H1 (cell line): ENCODE measurements around the gene ANXA2. TPM values are rescaled to one million over a fixed set of nuclear protein-coding genes. Genes with fewer than 3 reads are reported as not detected.

Experiments used
- CTCF ChIA-PET: fragments of 300-600 bp; sonication (Branson Sonifier 250); formaldehyde crosslinking; loops from one replicate; lab custom pipeline; 2021; ENCODE audit not compliant: partially characterized antibody; lab: Charles Lee
- POLR2A ChIA-PET: fragments of 300-600 bp; sonication (Branson Sonifier 250); formaldehyde crosslinking; loops from one replicate; lab custom pipeline; 2021; ENCODE audit warnings: inconsistent platforms; ENCODE audit not compliant: partially characterized antibody; lab: Charles Lee
- DNase-seq, 2 experiments: peaks; one replicate each; pipeline versions ENCODE4 v3.0.0 to v3.0.0-alpha.2; 2010 to 2022; ENCODE audit warnings: low spot score in 2 of 2, low read depth in 1 of 2, mixed read lengths in 1 of 2
- FAIRE-seq: peaks from 2 replicates; lab custom pipeline; 2011; peaks lifted over from hg19 to GRCh38; lab: Jason Lieb, UNC
- H2AFZ ChIP-seq: 2 replicates; pipeline ENCODE4 v1.8.1; 2012; ENCODE audit warnings: low read length, inconsistent platforms
- H2AK5ac ChIP-seq: 2 replicates; pipeline ENCODE4 v1.6.1; 2013; ENCODE audit warnings: low read depth, low read length
- H2BK120ac ChIP-seq: replicated peaks from 2 replicates; pipeline ENCODE3; 2013; ENCODE audit warnings: low read depth, low read length, inconsistent platforms
- H2BK12ac ChIP-seq: 2 replicates; pipeline ENCODE4 v1.6.1; 2013; ENCODE audit warnings: low read depth, low read length
- H2BK15ac ChIP-seq: 2 replicates; pipeline ENCODE4 v1.6.1; 2013; ENCODE audit warnings: low read length
- H2BK20ac ChIP-seq: 2 replicates; pipeline ENCODE4 v1.6.1; 2013; ENCODE audit warnings: low read length
- H2BK5ac ChIP-seq: 2 replicates; pipeline ENCODE4 v1.6.1; 2013; ENCODE audit warnings: low read depth, low read length
- H3K14ac ChIP-seq: 2 replicates; pipeline ENCODE4 v1.6.1; 2013; ENCODE audit warnings: inconsistent platforms; ENCODE audit not compliant: insufficient read length
- H3K18ac ChIP-seq: 2 replicates; pipeline ENCODE4 v1.6.1; 2013; ENCODE audit warnings: low read length; ENCODE audit errors: extremely low read depth
- H3K23ac ChIP-seq: 2 replicates; pipeline ENCODE4 v1.6.1; 2013; ENCODE audit warnings: inconsistent platforms; ENCODE audit not compliant: insufficient read length
- H3K23me2 ChIP-seq: 2 replicates; pipeline ENCODE4 v1.6.1; 2013; ENCODE audit warnings: low read depth, low read length
- H3K27ac ChIP-seq: 2 replicates; pipeline ENCODE4 v1.6.1; 2011; ENCODE audit warnings: low read depth, low read length, inconsistent platforms
- H3K27me3 ChIP-seq, 4 experiments: replicated peaks in 1 of 4; 1 replicate in 1 of 4; 2 replicates in 3 of 4; pipeline versions ENCODE4 v1.6.1 to v1.8.1; 2011 to 2013; ENCODE audit warnings: low read length in 3 of 4, mild to moderate bottlenecking in 3 of 4, inconsistent platforms in 2 of 4, mixed read lengths in 2 of 4, moderate library complexity in 1 of 4; ENCODE audit not compliant: control insufficient read depth in 3 of 4, insufficient read depth in 3 of 4; ENCODE audit errors: extremely low read depth in 1 of 4
- H3K36me3 ChIP-seq, 4 experiments: 2 replicates each; pipeline versions ENCODE4 v1.6.1 to v1.8.1; 2011 to 2013; ENCODE audit warnings: mild to moderate bottlenecking in 4 of 4, low read length in 3 of 4, moderate library complexity in 2 of 4, control low read depth in 1 of 4, inconsistent platforms in 1 of 4; ENCODE audit not compliant: insufficient read depth in 4 of 4, control insufficient read depth in 2 of 4
- H3K4ac ChIP-seq: replicated peaks from 2 replicates; pipeline ENCODE3; 2013; ENCODE audit warnings: low read length, low read depth, mixed read lengths, inconsistent platforms; ENCODE audit not compliant: insufficient read length
- H3K4me1 ChIP-seq, 4 experiments: replicated peaks in 1 of 4; 1 replicate in 1 of 4; 2 replicates in 3 of 4; pipeline versions ENCODE4 v1.6.1 to v1.8.1; 2011 to 2013; ENCODE audit warnings: low read length in 3 of 4, inconsistent platforms in 2 of 4, mixed read lengths in 1 of 4; ENCODE audit not compliant: insufficient read depth in 4 of 4, control insufficient read depth in 3 of 4
- H3K4me2 ChIP-seq, 2 experiments: 2 replicates each; pipeline versions ENCODE4 v1.6.1 to v1.8.1; 2011 to 2013; ENCODE audit warnings: low read depth in 2 of 2, low read length in 2 of 2, control low read depth in 1 of 2, inconsistent platforms in 1 of 2, mild to moderate bottlenecking in 1 of 2; ENCODE audit not compliant: insufficient read depth in 1 of 2
- H3K4me3 ChIP-seq, 4 experiments: fragments of 200-600, 300-600 bp in 1 of 4; sonication (generic), shearing (Covaris generic), sonication (Bioruptor Twin) in 1 of 4; 2 replicates each; pipeline versions ENCODE4 v1.5.1 to v1.8.1; 2011 to 2016; ENCODE audit warnings: low read length in 4 of 4, low read depth in 3 of 4, control low read depth in 2 of 4, inconsistent platforms in 2 of 4, mild to moderate bottlenecking in 2 of 4, mixed read lengths in 1 of 4, moderate library complexity in 1 of 4; ENCODE audit not compliant: insufficient read depth in 2 of 4; ENCODE audit errors: extremely low read depth in 1 of 4
- H3K56ac ChIP-seq: replicated peaks from 2 replicates; pipeline ENCODE3; 2013; ENCODE audit warnings: low read depth, mild to moderate bottlenecking, mixed read lengths, low read length, inconsistent platforms; ENCODE audit not compliant: insufficient read length
- H3K79me1 ChIP-seq: 2 replicates; pipeline ENCODE4 v1.6.1; 2013; ENCODE audit warnings: low read depth, low read length, control low read depth
- H3K79me2 ChIP-seq, 2 experiments: 2 replicates each; pipeline versions ENCODE4 v1.6.1 to v1.8.1; 2012 to 2013; ENCODE audit warnings: low read length in 2 of 2, mild to moderate bottlenecking in 2 of 2, inconsistent platforms in 1 of 2; ENCODE audit not compliant: insufficient read depth in 2 of 2, control insufficient read depth in 1 of 2
- H3K9ac ChIP-seq, 4 experiments: replicated peaks in 1 of 4; 1 replicate in 1 of 4; 2 replicates in 3 of 4; pipeline versions ENCODE4 v1.6.1 to v1.8.1; 2011 to 2013; ENCODE audit warnings: low read depth in 3 of 4, low read length in 3 of 4, control low read depth in 2 of 4, mild to moderate bottlenecking in 2 of 4, moderate library complexity in 2 of 4, inconsistent platforms in 1 of 4; ENCODE audit errors: extremely low read depth in 1 of 4
- H3K9me3 ChIP-seq, 2 experiments: 2 replicates each; pipeline versions ENCODE4 v1.6.1 to v1.8.1; 2012 to 2013; ENCODE audit warnings: mild to moderate bottlenecking in 2 of 2, moderate library complexity in 2 of 2, control low read depth in 1 of 2, inconsistent platforms in 1 of 2, low read depth in 1 of 2, low read length in 1 of 2, mixed read lengths in 1 of 2; ENCODE audit not compliant: insufficient read depth in 2 of 2
- H4K20me1 ChIP-seq, 2 experiments: replicated peaks in 1 of 2; 2 replicates each; pipeline versions ENCODE3 to v1.8.1; 2011 to 2013; ENCODE audit warnings: inconsistent platforms in 2 of 2, low read length in 2 of 2, mild to moderate bottlenecking in 1 of 2; ENCODE audit not compliant: insufficient read depth in 2 of 2, control insufficient read depth in 1 of 2
- H4K5ac ChIP-seq: 2 replicates; pipeline ENCODE4 v1.6.1; 2013; ENCODE audit warnings: low read length, low read depth, mixed read lengths, inconsistent platforms; ENCODE audit not compliant: insufficient read length
- H4K8ac ChIP-seq: 2 replicates; pipeline ENCODE4 v1.8.0; 2013; ENCODE audit warnings: mild to moderate bottlenecking, moderate library complexity, low read length, inconsistent platforms; ENCODE audit not compliant: insufficient read depth; ENCODE audit errors: extremely low read depth
- H4K91ac ChIP-seq: replicated peaks from 2 replicates; pipeline ENCODE3; 2013; ENCODE audit warnings: low read length, mixed read lengths, inconsistent platforms; ENCODE audit not compliant: insufficient read length
- ASH2L ChIP-seq: fragments of 200-600, 300-600 bp; sonication (generic); IDR thresholded peaks from one replicate; pipeline ENCODE4 v1.7.1; 2017; ENCODE audit warnings: low read length
- CBX8 ChIP-seq: fragments of 300-800, 300-1000 bp; sonication (generic); IDR thresholded peaks from 2 replicates; pipeline ENCODE4 v1.7.1; 2016; ENCODE audit warnings: low read depth, low read length, borderline replicate concordance
- CEBPB ChIP-seq: IDR thresholded peaks from 2 replicates; pipeline ENCODE4 v1.6.1; 2012; ENCODE audit warnings: low read depth, low read length
- CREB1 ChIP-seq: IDR thresholded peaks from 2 replicates; pipeline ENCODE4 v1.6.1; 2012; ENCODE audit warnings: inconsistent platforms
- CTBP2 ChIP-seq: IDR thresholded peaks from 2 replicates; pipeline ENCODE4 v1.7.0; 2011; ENCODE audit warnings: borderline replicate concordance, mild to moderate bottlenecking, moderate library complexity, mixed read lengths, low read length; ENCODE audit not compliant: insufficient read depth, insufficient read length
- EP300 ChIP-seq, 2 experiments: IDR thresholded peaks; 1 replicate in 1 of 2; 2 replicates in 1 of 2; pipeline ENCODE4 v1.6.1; 2011 to 2012; ENCODE audit warnings: low read depth in 2 of 2, low read length in 2 of 2, mild to moderate bottlenecking in 2 of 2, borderline replicate concordance in 1 of 2, inconsistent platforms in 1 of 2, moderate library complexity in 1 of 2
- HDAC2 ChIP-seq, 2 experiments: fragments of 300-600 bp in 1 of 2; sonication (generic) in 1 of 2; IDR thresholded peaks; 2 replicates each; pipeline ENCODE4 v1.6.1; 2011 to 2012; ENCODE audit warnings: low read depth in 2 of 2, low read length in 2 of 2, mild to moderate bottlenecking in 2 of 2, moderate library complexity in 2 of 2, borderline replicate concordance in 1 of 2, inconsistent platforms in 1 of 2
- KDM1A ChIP-seq: fragments of 200-600, 300-600 bp; sonication (generic); IDR thresholded peaks from 2 replicates; pipeline ENCODE4 v1.7.1; 2016; ENCODE audit warnings: mild to moderate bottlenecking, low read length, borderline replicate concordance
- NANOG ChIP-seq: IDR thresholded peaks from 2 replicates; pipeline ENCODE4 v1.6.1; 2011; ENCODE audit warnings: low read length, low read depth, mild to moderate bottlenecking, inconsistent platforms; ENCODE audit not compliant: insufficient read depth, poor library complexity, severe bottlenecking
- RXRA ChIP-seq: IDR thresholded peaks from 2 replicates; pipeline ENCODE4 v1.6.1; 2011; ENCODE audit warnings: low read depth, mild to moderate bottlenecking, low read length, moderate library complexity; ENCODE audit not compliant: insufficient read depth
- TAF7 ChIP-seq: optimal IDR thresholded peaks from 2 replicates; pipeline ENCODE3; 2011; ENCODE audit warnings: low read depth, mild to moderate bottlenecking, inconsistent platforms, low read length, moderate library complexity, borderline replicate concordance
- TBP ChIP-seq: IDR thresholded peaks from 2 replicates; pipeline ENCODE4 v1.6.1; 2011; ENCODE audit warnings: low read depth, low read length, improper control_type of control experiment
- TCF12 ChIP-seq: IDR thresholded peaks from 2 replicates; pipeline ENCODE4 v1.6.1; 2011; ENCODE audit warnings: low read depth, mild to moderate bottlenecking, low read length
- YY1 ChIP-seq: IDR thresholded peaks from 2 replicates; pipeline ENCODE4 v1.6.1; 2011; ENCODE audit warnings: low read depth, mild to moderate bottlenecking, low read length
- WGBS, 2 experiments: shearing (Covaris generic) in 1 of 2; methylation state at CpG; one replicate each; pipeline versions ENCODE4 v1.1.6 to v1.1.7; 2013 to 2015; ENCODE audit warnings: low lambda C conversion rate in 2 of 2, mixed read lengths in 2 of 2, inconsistent platforms in 1 of 2, low coverage in 1 of 2, missing lambda C conversion rate in 1 of 2; ENCODE audit not compliant: insufficient replicate concordance in 2 of 2, insufficient coverage in 1 of 2, insufficient read length in 1 of 2; ENCODE audit errors: extremely low coverage in 1 of 2, missing lambda C conversion rate in 1 of 2; 5-methylcytosine and 5-hydroxymethylcytosine counted together
- polyA plus RNA-seq, 7 experiments: library from polyadenylated mRNA; depleted of rRNA in 3 of 7; stranded (reverse) in 5 of 7; unstranded in 2 of 7; fragments of >200 nt in 5 of 7; fragments of 200-250 nt in 2 of 7; gene quantifications; 1 replicate in 5 of 7; 2 replicates in 1 of 7; 4 replicates in 1 of 7; pipeline versions ENCODE4 v1.2.1 to v1.2.3, GENCODE V29; 2011 to 2013; ENCODE audit warnings: missing spikeins in 2 of 7, mixed read lengths in 2 of 7
- total RNA-seq: library from RNA; stranded (reverse); fragmentation: NEBNext Ultra II Directional; extraction: Animal tissue kit (Norgen Biotek cat#: 25700); gene quantifications from 2 replicates; pipeline ENCODE4 v1.2.1, GENCODE V29; 2021

ANXA2 gene
- total and polyA plus RNA-seq, 2 of the 8 experiments (the other 6 are each of a cell fraction or from before 2014, with no cell fraction given), result 178 to 217 TPM

DNA sequence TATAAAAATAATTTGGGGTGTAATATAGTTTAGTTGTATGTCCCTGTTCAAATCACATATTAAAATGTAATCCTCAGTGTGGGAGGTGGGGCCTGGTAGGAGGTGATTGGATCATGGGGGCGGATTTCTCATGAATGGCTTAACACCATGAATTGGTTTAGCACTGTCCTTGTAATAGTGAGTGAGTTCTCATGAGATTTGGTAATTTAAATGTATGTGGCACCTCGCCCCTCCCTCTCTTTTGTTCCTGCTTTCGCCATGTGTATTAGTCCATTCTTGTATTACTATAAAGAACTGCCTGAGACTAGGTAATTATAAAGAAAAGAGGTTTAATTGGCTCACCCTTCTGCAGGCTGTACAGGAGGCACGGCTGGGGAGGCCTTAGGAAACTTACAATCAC, 83.9 kb downstream of the ANXA2 start:
- Histone ChIP-seq H3K9me3 (no peaks in the 10 kb centered on the region), H4K8ac (no peak overlapping the region), H3K18ac (no peak overlapping the region), H3K27me3 (peaks cover 0 to 1% (median 0%) of the 10 kb centered on the region in 4 experiments; a peak in 1 of 7 replicates), H3K79me2 (no peaks in the 10 kb centered on the region), H2BK12ac (no peak overlapping the region), H2AK5ac (no peak overlapping the region), H3K23me2 (no peaks in the 10 kb centered on the region; the same call in 1 of the 2 replicates), H3K4me2 (no peak overlapping the region), H3K4me1 (no peaks in the 10 kb centered on the region), H3K9ac (no peak overlapping the region), H4K20me1 (no peaks in the 10 kb centered on the region), H2BK20ac (no peak overlapping the region), H2BK15ac (no peak overlapping the region), H4K91ac (no peak overlapping the region), H3K36me3 (no peaks in the 10 kb centered on the region), H4K5ac (no peak overlapping the region), H3K4me3 (no peak overlapping the region), H2BK120ac (no peak overlapping the region), H3K4ac (no peak overlapping the region), H3K14ac (no peak overlapping the region), H2BK5ac (no peak overlapping the region), H2AFZ (no peak overlapping the region), H3K27ac (no peak overlapping the region), H3K56ac (no peak overlapping the region), H3K79me1 (no peaks in the 10 kb centered on the region), H3K23ac (no peak overlapping the region)
- DNase-seq, result no peak
- no peak for FAIRE-seq
- WGBS, 2 experiments, result 78% methylated on average over 4 of the region's 4 CpGs; no CpG with 5 or more reads in 1 of the 2 experiments
- POLR2A ChIA-PET, result no interaction called here
- CTCF ChIA-PET, result interaction anchor here (0.7 to 2.0 kb wide), 4 partner anchors 11 to 589 kb away, joined by 3 to 9 read pairs (median 4); no protein-coding TSS in a partner anchor
- no peak for TF ChIP-seq RXRA
- TF ChIP-seq CEBPB, result no peak
- no peak for TF ChIP-seq KDM1A
- no peak for TF ChIP-seq EP300 (IDR thresholded peaks at IDR 0.05; ENCODE audit: borderline replicate concordance in 1 of 2, low read depth in 2 of 2, low read length in 2 of 2)
- TF ChIP-seq CBX8, result no peak
- TF ChIP-seq TBP, result no peak
- TF ChIP-seq CTBP2, result no peak
- TF ChIP-seq ASH2L, result no peak
- no peak for TF ChIP-seq YY1
- no peak for TF ChIP-seq TCF12
- no peak for TF ChIP-seq HDAC2 (IDR thresholded peaks at IDR 0.05; ENCODE audit: borderline replicate concordance in 1 of 2, low read depth in 2 of 2, low read length in 2 of 2)
- TF ChIP-seq CREB1, result no peak
- TF ChIP-seq TAF7, result no peak
- no peak for TF ChIP-seq NANOG
